Activated naive CD8-positive, alpha-beta T cell treated with anti-CD3 and anti-CD28 coated beads, Interleukin-2, amount 50 U/mL, for 24 hours (primary cell): ENCODE measurements around the gene CLCA4.
A peak's percentile ranks its signal among the peaks of the same experiment; 100 is the strongest.
"Not testable (repeated sequence)": the region's sequence is repeated elsewhere in the genome, so short reads cannot be mapped to it uniquely, and the experiment has no call there.

Experiments used
- ATAC-seq: fragments of 150-1000 bp; cut with Tn5 transposase; one replicate; pipeline ENCODE4 v1.10.0; 2021
- DNase-seq: peaks from one replicate; pipeline ENCODE4 v3.0.0; 2021
- H3K27ac Mint-ChIP-seq: one replicate; pipeline ENCODE4 v1.8.0; 2021; ENCODE audit warnings: mild to moderate bottlenecking, mixed read lengths
- H3K27me3 Mint-ChIP-seq: one replicate; pipeline ENCODE4 v1.8.0; 2021; ENCODE audit warnings: mixed read lengths
- H3K36me3 Mint-ChIP-seq: one replicate; pipeline ENCODE4 v1.8.0; 2021; ENCODE audit warnings: low read depth, mixed read lengths
- H3K4me1 Mint-ChIP-seq: one replicate; pipeline ENCODE4 v1.8.0; 2021; ENCODE audit warnings: mixed read lengths
- H3K4me3 Mint-ChIP-seq: one replicate; pipeline ENCODE4 v1.8.0; 2021; ENCODE audit warnings: mild to moderate bottlenecking, moderate library complexity, mixed read lengths
- H3K9me3 Mint-ChIP-seq: one replicate; pipeline ENCODE4 v1.8.0; 2021; ENCODE audit warnings: mixed read lengths

CLCA4 gene, protein sequence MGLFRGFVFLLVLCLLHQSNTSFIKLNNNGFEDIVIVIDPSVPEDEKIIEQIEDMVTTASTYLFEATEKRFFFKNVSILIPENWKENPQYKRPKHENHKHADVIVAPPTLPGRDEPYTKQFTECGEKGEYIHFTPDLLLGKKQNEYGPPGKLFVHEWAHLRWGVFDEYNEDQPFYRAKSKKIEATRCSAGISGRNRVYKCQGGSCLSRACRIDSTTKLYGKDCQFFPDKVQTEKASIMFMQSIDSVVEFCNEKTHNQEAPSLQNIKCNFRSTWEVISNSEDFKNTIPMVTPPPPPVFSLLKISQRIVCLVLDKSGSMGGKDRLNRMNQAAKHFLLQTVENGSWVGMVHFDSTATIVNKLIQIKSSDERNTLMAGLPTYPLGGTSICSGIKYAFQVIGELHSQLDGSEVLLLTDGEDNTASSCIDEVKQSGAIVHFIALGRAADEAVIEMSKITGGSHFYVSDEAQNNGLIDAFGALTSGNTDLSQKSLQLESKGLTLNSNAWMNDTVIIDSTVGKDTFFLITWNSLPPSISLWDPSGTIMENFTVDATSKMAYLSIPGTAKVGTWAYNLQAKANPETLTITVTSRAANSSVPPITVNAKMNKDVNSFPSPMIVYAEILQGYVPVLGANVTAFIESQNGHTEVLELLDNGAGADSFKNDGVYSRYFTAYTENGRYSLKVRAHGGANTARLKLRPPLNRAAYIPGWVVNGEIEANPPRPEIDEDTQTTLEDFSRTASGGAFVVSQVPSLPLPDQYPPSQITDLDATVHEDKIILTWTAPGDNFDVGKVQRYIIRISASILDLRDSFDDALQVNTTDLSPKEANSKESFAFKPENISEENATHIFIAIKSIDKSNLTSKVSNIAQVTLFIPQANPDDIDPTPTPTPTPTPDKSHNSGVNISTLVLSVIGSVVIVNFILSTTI

DNA sequence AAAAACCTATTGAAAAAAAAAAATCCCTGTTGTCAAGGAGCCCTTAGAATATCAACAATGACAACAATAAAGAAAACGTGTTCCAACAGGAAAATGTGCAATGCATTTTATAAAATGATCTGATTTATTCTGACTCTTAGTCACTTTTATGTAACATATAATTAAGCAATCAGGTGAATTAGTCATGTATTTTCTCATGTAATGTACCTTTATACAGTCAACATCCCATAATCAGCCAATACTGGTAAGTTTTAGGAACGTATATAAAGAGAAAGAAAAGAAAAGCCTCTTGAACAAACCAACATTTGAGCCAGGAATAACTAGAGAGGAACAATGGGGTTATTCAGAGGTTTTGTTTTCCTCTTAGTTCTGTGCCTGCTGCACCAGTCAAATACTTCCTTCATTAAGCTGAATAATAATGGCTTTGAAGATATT, at the start of gene CLCA4:
Gene CLCA4 (plus strand): TSS at position 292 of the 435 bp plus-strand sequence. CDS start 42 bp downstream, at position 334.
- Mint-ChIP-seq H3K9me3 (no peaks in the 10 kb centered on the region), H3K36me3 (no peaks in the 10 kb centered on the region), H3K4me1 (no peaks in the 10 kb centered on the region), H3K27ac (no peak within 1 kb of the TSS), H3K27me3 (peaks cover 17% of the 10 kb centered on the region), H3K4me3 (no peak within 1 kb of the TSS)
- no peak for ATAC-seq
- DNase-seq, result no peak

DNA sequence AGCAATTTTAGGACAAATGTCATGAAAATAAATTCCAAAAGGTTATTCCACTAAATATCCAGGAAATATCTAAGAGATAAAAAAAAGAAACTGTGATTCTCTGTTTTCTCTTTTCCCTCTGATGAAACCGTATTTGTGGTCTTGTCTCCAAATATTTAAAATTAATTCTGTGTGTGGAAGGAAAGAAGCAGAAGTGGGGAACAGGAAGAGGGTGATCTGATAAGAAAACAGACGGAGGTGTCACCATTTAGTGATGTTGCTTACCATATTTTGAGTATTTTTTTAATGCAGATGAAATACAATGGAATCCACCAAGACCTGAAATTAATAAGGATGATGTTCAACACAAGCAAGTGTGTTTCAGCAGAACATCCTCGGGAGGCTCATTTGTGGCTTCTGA, 48.6 kb upstream of the CLCA4 start:
- Mint-ChIP-seq H3K9me3 (no peaks in the 10 kb centered on the region), H3K27me3 (peaks cover 5% of the 10 kb centered on the region), H3K36me3 (no peaks in the 10 kb centered on the region), H3K4me1 (peaks cover 8% of the 10 kb centered on the region), H3K27ac (no peak overlapping the region), H3K4me3 (no peak overlapping the region)
- no peak for ATAC-seq
- no peak for DNase-seq

DNA sequence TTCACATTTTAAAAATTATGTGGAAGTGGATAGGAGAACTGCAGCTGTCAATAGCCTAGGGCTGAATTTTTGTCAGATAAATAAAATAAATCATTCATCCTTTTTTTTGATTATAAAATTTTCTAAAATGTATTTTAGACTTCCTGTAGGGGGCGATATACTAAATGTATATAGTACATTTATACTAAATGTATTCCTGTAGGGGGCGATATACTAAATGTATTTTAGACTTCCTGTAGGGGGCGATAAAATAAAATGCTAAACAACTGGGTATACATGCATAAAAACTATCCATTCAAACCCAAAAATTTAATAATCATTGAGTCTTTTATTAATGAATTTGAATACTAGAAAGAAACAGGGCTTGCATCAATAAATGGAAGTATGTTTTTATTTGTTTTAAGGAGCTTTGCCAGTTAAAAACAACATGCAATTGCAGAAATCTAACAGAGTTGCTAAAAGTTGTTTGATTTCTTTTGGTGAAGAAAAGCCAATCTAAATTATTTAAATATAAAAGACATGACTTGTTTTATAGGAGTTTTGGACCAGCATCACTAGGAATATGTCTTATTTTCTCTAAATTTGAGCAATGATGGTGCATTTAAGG, 46.8 kb upstream of the CLCA4 start:
- ATAC-seq, result no peak
- Mint-ChIP-seq H3K36me3 (no peaks in the 10 kb centered on the region), H3K27me3 (peaks cover 8% of the 10 kb centered on the region), H3K9me3 (no peaks in the 10 kb centered on the region), H3K4me1 (peaks cover 10% of the 10 kb centered on the region), H3K4me3 (no peak overlapping the region), H3K27ac (no peak overlapping the region)
- no peak for DNase-seq

DNA sequence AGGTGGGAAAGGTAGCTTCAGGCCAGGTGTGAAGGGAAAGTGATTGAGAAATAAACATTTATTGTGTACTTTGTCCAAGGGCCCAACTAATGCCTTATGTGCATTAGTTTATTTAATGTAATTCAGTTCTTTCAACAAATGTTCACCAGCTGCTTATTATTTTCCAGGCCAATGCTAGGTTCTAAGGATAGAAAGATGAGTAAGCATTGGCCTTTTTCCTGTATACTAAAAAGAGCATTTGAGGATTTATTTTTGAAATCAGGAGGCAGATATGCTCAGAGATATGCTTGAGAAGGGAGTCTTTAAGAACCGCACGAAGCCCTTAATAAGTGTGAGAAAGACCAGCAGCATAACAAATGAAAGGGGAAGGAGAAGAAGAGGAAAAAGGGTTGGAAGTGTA, 46.2 kb upstream of the CLCA4 start:
- H3K4me3 Mint-ChIP-seq, result no peak overlapping the region
- no peak for ATAC-seq
- H3K27ac Mint-ChIP-seq, result no peak overlapping the region
- H3K4me1 Mint-ChIP-seq, result peaks cover 10% of the 10 kb centered on the region
- no peaks in the 10 kb centered on the region for H3K36me3 Mint-ChIP-seq
- no peaks in the 10 kb centered on the region for H3K9me3 Mint-ChIP-seq
- H3K27me3 Mint-ChIP-seq, result peaks cover 8% of the 10 kb centered on the region
- DNase-seq, result no peak

DNA sequence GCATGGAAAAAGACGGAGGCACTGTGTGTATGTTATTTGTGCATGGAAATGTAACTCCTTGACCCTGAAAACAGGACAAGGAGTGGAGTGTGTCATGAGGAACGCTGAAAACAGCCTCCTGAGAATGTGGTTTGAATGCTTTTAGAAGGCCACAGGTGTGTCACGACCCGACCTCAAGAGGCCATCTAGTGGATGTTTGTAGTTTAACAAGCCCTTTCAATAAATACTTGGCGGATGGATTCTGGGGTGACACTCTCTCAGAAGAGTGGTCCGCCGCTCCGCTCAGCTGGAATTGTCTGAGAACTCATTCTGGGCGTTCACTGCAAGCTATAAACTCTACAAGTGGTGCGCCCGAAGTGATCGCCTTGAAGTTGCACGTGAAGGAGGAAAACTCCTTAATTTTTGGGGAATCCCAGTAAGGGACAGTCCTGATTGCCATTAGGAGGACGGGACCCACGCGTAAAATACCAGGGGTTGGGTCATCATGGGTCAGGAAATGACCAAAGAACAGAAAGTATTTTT, 44.7 kb upstream of the CLCA4 start:
- not testable (repeated sequence) for H3K9me3 Mint-ChIP-seq, H3K27ac Mint-ChIP-seq, H3K27me3 Mint-ChIP-seq, H3K4me1 Mint-ChIP-seq, H3K36me3 Mint-ChIP-seq
- ATAC-seq (peak; percentile 77), DNase-seq (peak; percentile 26)
- H3K4me3 Mint-ChIP-seq, result peak overlapping the region; percentile 79

DNA sequence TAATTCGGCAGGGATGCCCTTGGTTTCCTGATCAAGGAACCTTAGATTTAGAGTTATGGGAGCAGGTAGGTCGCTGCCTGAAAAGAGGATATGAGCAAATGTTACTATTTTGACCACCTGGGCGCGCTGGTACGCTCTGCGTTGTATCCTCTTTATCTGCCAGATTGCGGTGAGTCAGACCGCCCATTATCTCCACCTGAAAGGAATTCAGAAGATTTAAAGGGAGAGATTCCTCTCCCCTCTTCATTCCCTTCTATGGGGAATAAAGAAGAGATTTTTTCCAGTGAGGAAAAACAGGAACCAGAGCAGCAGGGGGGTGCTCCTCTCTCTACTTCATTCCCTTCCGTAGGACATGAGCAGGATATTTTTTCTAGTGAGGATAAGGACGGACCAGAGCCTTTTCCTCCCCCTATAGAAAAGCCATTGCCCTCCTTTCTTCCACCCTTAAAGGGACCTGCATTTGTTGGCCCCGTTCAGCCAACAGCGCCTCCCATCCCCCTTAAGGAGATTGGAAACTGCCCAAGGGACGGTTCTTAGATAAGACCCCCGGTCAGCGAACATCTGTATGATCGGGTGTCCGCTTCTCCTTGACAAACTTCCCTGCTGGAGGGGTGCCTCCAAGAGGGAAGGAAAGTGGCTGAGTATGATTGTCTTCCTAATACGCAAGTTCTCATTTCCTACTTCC, 44.0 kb upstream of the CLCA4 start:
- no peak for DNase-seq
- H3K9me3 Mint-ChIP-seq, result no peaks in the 10 kb centered on the region
- no peak overlapping the region for H3K27ac Mint-ChIP-seq
- H3K4me3 Mint-ChIP-seq, result peak overlapping the region; percentile 79
- H3K4me1 Mint-ChIP-seq, result peaks cover 10% of the 10 kb centered on the region
- H3K36me3 Mint-ChIP-seq, result no peaks in the 10 kb centered on the region
- peaks cover 7% of the 10 kb centered on the region for H3K27me3 Mint-ChIP-seq
- peak; percentile 43 for ATAC-seq

DNA sequence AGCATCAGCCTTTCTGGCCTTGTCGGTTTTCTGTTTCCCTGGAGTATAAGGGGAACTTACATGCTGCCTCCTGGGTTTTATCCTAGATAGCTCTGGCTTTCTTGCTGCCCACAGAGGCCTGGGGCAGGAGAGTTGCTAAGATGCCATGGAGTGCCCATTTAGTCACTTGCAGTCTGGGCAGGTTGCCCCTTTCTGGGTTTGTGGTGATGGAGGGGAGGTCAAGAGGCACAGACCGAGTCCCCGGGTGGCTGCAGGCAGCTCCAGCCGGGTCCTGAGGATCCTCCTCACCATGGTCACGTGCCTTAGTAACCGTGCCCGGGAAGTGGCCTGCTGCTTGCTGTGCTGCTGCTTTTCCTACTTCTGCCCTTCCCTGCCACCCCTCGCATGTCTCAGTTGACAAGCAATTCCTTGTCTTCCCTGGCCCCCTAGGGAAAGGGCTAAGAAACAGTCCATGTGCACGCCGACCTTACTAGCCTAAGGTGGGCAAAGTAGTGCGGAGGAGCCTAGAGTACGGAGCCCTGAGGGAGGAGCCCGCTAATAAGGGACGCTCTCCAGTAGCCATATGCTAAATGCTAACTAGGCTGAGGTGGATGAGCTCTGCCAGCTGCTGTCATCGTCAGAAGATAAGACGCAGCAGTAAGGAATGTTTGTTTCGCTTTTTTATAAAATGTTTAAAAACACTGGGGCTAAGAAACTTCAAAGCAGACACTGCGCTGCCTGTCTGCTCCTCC, 43.3 kb upstream of the CLCA4 start:
- H3K4me1 Mint-ChIP-seq, result peaks cover 10% of the 10 kb centered on the region
- H3K27ac Mint-ChIP-seq, result no peak overlapping the region
- DNase-seq (no peak), ATAC-seq (no peak)
- H3K4me3 Mint-ChIP-seq, result peak overlapping the region; percentile 48
- H3K36me3 Mint-ChIP-seq, result no peaks in the 10 kb centered on the region
- H3K27me3 Mint-ChIP-seq, result peaks cover 2% of the 10 kb centered on the region
- H3K9me3 Mint-ChIP-seq, result no peaks in the 10 kb centered on the region

DNA sequence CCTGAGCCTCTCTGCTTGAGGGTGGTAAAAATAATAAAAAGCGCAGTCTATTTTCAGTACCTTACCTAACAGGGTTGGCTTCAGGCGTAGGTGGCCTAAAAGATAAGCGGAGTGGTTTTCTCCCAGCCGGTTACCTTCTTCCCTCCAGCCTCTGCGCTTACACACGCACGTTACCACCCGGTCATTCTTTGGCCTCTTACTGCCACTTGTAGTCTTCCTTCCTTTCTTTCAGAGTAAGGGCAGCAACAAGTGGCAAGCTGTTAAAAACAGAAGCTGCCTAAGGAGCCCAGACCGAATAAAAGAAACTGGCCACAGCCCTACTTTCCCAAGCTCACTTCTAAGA, 42.8 kb upstream of the CLCA4 start:
- H3K9me3 Mint-ChIP-seq, result no peaks in the 10 kb centered on the region
- H3K4me1 Mint-ChIP-seq, result peaks cover 10% of the 10 kb centered on the region
- ATAC-seq, result no peak
- H3K27me3 Mint-ChIP-seq, result peaks cover 4% of the 10 kb centered on the region
- no peak for DNase-seq
- H3K4me3 Mint-ChIP-seq, result no peak overlapping the region
- H3K36me3 Mint-ChIP-seq, result no peaks in the 10 kb centered on the region
- no peak overlapping the region for H3K27ac Mint-ChIP-seq

DNA sequence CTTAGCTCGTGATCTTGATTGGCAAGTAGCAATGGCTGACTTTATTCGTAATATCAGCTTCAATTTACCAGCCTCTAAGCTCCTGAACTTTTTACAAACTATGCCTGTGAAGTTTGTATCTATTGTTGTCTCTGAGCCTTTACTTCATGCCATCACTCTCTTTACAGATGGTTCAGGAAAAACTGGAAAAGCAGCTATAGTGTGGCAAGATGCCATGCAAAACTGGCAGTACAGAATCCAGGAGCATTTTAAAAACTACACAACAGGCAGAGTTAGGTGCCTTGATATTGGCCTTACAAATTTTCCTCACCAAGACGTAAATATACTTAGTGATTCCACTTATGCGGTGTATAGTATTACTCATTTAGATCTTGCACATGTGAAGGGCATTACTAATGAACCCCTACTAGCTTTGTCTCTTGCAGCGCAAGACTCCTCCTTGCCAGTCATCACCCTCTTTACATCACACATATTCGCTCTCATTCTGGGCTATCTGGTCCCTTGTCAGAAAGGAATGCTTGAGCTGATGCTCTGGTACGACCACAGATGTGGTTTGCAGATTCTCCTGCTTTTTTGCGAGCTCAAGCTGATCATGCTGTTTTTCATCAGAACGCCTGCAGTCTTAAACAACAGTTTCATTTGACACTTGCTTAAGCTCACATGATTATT, 41.8 kb upstream of the CLCA4 start:
- Mint-ChIP-seq H3K27me3 (peaks cover 4% of the 10 kb centered on the region), H3K4me1 (peaks cover 10% of the 10 kb centered on the region), H3K9me3 (no peaks in the 10 kb centered on the region), H3K4me3 (no peak overlapping the region), H3K27ac (no peak overlapping the region), H3K36me3 (no peaks in the 10 kb centered on the region)
- DNase-seq, result no peak
- ATAC-seq, result no peak

DNA sequence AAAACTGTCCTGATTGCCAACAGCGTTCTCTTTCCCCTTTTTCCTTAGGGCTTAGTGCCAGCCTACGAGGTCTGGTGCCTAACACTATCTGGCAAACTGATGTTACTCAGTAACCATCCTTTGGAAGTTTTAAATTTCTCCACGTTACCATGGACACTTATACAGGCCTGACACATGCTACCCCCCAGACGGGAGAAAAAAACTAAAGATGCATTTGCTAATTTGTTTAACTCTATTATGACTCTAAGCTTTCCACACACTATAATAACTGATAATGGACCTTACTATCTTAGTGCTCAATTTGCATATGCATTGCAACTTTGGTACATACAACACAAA, 41.3 kb upstream of the CLCA4 start:
- H3K9me3 Mint-ChIP-seq, result no peaks in the 10 kb centered on the region
- no peak overlapping the region for H3K27ac Mint-ChIP-seq
- H3K4me3 Mint-ChIP-seq, result no peak overlapping the region
- DNase-seq (no peak), ATAC-seq (no peak)
- H3K27me3 Mint-ChIP-seq, result peaks cover 4% of the 10 kb centered on the region
- peaks cover 10% of the 10 kb centered on the region for H3K4me1 Mint-ChIP-seq
- no peaks in the 10 kb centered on the region for H3K36me3 Mint-ChIP-seq

DNA sequence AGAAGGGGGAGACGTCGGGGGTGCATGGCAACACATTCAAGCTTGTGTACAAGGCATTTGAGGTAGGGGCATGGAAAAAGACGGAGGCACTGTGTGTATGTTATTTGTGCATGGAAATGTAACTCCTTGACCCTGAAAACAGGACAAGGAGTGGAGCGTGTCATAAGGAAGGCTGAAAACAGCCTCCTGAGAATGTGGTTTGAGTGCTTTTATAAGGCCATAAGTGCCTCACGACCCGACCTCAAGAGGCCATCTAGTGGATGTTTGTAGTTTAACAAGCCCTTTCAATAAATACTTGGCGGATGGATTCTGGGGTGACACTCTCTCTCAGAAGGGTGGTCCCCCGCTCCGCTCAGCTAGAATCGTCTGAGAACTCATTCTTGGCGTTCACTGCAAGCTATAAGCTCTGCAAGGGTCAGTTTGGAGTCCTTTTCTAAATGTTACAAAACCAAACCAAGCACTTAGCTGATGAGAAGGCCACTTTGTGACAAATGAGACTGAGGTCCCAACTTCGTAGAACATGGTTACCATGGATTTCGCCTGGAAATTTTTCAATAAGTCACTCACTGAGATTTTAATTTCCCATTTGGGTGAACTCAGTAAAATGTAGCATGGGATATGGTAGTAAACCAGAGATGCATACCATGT, 38.8 kb upstream of the CLCA4 start:
- Mint-ChIP-seq H3K27ac (no peak overlapping the region), H3K4me3 (no peak overlapping the region), H3K36me3 (no peaks in the 10 kb centered on the region), H3K4me1 (peaks cover 4% of the 10 kb centered on the region), H3K27me3 (peaks cover 4% of the 10 kb centered on the region), H3K9me3 (no peaks in the 10 kb centered on the region)
- ATAC-seq, result peak; percentile 28
- DNase-seq, result no peak

DNA sequence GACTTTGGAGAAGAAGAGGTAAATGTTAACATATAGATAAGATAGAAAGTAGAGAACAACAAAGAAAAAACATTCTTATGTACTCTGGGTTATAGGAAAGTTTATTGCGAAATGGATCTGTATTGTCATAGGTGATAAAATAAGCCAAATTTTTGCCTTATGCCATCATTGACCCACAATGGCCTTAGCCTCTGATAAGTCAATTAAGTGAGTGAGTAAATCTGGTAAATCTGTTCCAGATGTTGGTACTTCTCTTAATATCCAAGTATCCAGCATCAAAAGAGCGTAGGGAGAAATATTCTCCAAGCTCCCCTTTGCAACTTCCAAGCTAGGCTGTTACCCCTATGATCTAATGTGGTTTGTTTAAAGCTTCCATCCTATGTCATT, 38.3 kb upstream of the CLCA4 start:
- no peak for DNase-seq
- H3K4me3 Mint-ChIP-seq, result no peak overlapping the region
- no peak overlapping the region for H3K27ac Mint-ChIP-seq
- H3K9me3 Mint-ChIP-seq, result no peaks in the 10 kb centered on the region
- H3K27me3 Mint-ChIP-seq, result peaks cover 4% of the 10 kb centered on the region
- no peaks in the 10 kb centered on the region for H3K36me3 Mint-ChIP-seq
- no peaks in the 10 kb centered on the region for H3K4me1 Mint-ChIP-seq
- ATAC-seq, result no peak

DNA sequence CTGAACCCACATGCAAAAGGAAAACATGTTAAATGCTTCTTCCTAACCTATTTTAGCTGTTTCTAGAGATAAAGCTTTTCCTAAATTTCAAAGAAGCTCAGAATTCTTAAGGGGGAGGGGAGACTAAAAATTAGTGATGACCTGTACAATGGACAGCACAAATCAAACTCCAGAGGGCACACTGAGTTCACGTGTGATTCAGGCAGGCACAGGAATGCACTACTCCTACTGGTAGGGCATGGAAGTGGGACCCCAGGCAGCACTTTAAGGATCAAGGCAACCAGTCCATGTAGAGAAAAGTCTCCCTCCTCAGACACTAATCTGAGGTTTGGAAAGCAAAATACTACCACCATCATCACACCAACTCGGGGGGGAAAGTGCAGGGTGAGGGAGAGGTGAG, 31.3 kb upstream of the CLCA4 start:
- no peaks in the 10 kb centered on the region for H3K9me3 Mint-ChIP-seq
- no peak for ATAC-seq

More for the DNA sequence above, 31.3 kb upstream of the CLCA4 start:
- H3K4me3 Mint-ChIP-seq, result no peak overlapping the region
- no peaks in the 10 kb centered on the region for H3K4me1 Mint-ChIP-seq
- H3K27me3 Mint-ChIP-seq, result no peaks in the 10 kb centered on the region
- no peak overlapping the region for H3K27ac Mint-ChIP-seq
- no peak for DNase-seq
- H3K36me3 Mint-ChIP-seq, result no peaks in the 10 kb centered on the region
